NCI-H345 treated with DMSO at 0.1 percent for 48 hours (cell line): ENCODE measurements around the gene FGF18.

Experiments used
- DNase-seq: peaks from one replicate; lab custom pipeline; 2025; ENCODE audit not compliant: unreplicated experiment; lab: John Stamatoyannopoulos, UW

Gene FGF18

DNA sequence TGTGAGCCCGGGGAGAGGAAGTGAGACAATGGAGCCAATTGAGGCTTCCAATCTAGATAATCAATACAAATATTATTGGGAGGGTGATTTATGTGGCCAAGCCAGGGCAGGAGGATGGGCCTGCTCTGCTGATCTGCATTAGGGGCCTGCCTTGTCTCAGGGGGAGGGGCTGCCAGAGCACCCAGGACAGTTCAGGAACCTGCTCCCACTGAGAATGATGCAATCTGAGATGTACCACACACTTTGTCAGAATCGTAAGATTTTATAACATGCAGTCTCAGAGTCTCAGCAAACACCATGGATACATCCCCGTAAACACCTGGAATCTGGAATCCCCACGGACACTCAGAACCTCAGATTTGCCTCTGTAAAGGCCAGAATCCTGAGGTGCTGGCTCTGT is 19.3 kb downstream of the FGF18 start:
- DNase-seq, result no peak

DNA sequence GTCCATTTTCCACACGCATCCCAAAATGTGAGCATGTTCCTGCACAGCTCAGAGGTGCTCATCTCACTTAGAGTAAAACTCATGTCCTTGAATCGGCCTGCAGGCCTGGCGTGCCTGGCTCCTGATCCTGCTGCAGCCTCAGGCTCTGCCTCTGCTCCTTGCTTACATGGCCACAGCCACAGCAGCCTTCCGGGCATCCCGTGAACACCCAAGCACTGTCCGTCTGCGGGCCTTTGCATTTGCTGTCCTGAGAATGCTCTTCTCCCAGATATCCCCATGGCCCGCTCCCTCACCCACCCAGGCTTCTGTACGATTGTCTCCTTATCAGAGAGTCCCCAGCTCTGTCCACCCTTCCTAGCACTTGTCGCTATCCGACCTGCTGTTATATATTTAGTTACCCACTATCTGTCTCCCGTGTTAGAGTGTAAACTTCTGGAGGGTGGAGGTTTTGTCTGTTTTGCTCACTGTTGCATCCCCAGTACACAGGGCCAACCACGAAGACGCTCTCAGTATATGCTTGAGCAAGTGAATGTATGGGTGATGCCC is 21.9 kb downstream of the FGF18 start:
- no peak for DNase-seq

GRCh38 chr5:171442287-171443042 is 23.0 kb downstream of the FGF18 start:
- DNase-seq, result no peak

DNA sequence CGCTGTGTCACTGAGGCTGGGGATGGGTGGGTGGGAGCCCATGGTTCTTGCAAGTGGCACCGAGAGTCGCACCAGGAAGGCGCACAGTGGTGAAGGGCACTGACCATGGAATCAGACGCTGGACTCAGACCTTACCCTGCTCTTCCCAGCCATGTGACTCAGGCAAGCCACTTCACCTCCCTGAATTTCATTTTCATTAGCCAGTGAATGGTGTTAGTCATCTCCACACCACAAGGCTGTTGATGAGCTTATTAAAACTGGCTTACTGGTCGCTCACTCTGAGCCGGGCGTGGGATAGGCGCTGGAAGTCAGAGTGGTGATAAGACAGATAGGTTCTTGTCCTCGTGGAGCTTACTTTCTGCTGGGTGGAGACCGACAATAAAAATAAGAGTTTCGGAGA is 25.1 kb downstream of the FGF18 start:
- no peak for DNase-seq

DNA sequence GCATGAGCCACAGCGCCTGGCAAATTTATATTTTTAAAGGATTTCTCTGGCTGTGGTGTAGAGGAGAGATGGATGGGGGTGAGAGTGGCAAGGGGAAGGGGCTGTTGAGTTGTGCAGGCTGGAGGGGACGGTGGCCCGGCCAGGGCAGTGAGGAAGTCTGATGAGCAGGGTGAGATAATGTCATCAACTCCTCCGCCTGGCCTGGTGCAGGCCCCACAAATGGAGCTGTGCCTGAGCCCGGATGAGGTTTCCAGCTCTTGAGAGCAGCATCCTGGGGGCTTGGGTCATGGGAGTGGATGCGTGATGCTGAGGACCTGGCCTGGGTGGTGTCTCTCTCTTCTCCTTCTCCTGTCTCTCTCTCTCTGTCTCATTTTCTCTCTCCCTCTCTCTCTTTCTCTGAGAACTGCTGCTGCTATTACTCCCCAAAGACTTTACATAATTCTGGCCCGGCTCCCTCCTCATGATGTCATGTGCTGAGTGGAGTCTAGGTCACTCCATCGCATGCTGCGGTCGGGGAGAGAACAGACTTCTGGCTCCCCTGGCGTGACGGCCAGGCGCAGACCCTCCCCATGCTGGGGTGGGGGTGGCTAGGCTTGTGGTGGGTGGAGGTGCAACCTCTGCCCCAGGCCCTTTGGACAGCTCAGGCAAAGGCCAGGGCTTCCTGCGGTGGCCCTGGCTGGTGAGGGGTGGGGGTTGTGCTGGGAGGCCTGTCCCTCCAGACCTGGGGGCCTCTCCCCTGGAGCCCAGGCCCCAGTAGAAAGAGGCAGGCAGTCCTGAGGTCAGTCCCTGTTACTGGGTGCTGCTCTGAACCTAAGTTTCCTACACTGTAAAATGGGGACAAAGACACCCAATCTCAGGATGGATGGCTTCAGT is 26.4 kb downstream of the FGF18 start:
- DNase-seq, result no peak

DNA sequence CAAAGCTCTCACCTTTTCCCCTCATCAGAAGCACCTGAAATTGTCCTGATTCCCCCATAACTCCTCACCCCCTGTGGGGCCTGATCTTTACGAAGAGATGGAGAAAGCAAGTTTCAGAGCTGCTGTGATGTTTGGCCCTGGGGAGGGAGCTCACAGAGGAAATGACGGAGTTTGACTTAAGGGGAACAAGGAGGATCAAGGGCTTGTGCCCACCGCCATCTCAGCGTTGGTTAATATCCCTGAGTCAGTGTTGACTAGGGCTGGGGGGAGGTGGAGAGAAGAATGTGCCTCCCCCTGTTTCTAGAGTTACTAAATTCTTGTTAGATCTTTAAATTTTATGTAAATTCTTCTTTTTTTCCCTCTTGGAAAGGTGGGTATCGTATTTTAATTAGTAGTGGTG is 27.8 kb downstream of the FGF18 start:
- DNase-seq, result no peak

DNA sequence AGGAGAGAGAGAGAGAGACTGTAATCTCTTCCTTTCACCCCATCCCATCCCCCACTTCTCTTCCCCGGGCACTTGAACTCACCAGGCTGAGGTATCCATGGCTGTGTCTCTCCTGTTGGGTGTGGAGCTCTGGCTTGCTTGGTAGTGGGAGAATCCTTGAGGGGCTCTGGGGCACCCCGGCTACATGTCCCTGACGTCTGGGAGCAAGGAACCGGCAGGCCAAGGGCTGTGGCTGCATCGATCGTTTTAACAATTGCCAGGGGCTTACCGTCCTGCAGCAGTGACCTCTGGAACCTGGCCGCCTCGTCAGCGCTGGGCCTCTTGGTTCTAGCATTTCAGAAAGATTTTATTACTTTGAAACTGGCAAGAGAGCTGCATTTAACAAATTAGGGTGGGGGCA is 30.0 kb downstream of the FGF18 start:
- no peak for DNase-seq

GRCh38 chr5:171450423-171451331 is 31.2 kb downstream of the FGF18 start:
- DNase-seq, result no peak

DNA sequence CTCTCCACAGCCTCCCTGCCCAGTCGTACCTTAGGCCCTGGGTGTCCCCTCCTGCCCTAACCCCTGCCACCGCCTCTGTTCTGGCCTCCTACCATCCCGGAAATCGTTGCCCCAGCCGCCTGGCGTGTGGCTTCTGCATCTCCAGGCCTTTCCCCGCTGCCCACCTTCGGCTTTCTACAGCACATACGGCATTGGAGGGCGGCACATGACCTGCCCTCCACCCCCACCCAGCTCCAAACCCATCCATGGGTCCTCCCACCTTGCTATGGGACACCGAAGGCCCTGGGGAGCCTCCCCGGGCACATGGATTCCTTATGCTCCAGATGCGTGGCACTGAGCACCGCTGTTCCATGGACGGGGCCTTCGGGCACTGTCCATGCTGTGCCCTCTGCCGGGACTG is 32.0 kb downstream of the FGF18 start:
- no peak for DNase-seq

- DNase-seq, result no peak
Measured at GRCh38 chr5:171453056-171453725, 33.7 kb downstream of the FGF18 start.

- DNase-seq, result no peak
Measured at GRCh38 chr5:171453988-171454387, 34.5 kb downstream of the FGF18 start.

DNA sequence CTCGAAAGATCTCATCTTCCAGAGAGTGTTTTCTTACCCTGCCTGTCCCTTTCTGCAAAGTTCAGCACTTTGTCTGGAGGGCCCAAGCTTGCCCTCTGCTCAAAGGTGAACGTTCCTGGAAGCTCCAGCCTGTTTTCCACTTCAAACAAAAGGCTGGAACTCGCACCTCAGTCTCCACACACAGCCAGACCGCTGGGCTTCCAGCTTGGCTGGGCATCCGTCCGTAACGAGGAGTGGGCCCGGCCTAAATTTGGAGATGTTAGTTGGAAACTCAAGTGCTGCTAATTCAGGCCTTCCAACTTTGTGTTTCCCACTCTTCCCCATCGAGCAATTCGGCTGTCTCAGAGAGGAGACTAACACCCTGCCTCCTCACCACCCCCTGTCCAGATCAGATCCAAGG is 35.1 kb downstream of the FGF18 start:
- DNase-seq, result no peak

DNA sequence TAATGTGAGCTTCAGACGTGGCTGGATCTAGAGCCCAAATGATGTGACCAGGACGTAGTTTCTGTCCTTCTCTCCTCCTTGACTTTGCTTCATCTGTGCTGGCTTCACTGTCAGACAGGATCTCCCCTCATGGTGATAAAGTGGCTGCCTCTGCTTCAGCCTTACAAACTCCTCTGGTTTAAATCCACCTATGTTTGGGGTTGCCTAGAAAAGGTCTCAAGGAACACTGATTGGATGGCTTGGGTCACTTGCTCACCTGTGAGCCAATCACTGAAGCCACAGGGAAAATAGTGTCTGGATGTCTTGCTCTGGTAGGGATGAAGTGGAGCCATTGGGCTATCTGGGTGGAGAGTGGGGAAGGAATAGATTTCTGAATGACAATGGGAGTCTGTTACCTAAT is 36.1 kb downstream of the FGF18 start:
- no peak for DNase-seq

DNA sequence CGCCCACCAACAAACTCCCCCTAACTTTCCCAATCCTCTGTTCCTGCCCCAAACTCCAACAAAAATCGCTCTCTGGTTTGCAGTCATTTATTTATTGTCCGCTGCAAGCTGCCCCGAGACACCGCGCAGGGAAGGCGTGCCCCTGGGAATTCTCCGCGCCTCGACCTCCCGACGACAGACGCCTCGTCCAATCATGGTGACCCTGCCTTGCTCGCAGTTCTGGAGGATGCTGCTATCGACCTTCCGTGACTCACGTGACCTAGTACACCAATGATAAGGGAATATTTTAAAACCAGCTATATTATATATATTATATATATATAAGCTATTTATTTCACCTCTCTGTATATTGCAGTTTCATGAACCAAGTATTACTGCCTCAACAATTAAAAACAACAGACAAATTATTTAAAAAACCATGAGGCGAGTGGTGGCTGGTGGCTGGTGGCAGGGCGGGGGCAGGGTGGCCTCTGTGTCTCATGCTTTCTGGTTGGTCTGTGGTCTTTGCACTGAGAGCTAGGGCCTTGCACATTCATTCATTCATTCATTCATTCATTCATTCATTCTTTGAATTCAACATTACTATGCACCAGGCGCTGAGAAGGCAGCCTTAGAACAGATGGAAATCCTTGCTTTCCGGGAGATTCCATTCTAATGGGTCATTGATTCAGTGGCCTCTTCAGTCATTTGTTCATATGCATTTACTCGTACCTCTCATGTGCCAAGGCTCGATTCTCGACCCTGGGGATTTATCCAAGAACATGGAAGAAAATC is 37.9 kb downstream of the FGF18 start:
- no peak for DNase-seq

DNA sequence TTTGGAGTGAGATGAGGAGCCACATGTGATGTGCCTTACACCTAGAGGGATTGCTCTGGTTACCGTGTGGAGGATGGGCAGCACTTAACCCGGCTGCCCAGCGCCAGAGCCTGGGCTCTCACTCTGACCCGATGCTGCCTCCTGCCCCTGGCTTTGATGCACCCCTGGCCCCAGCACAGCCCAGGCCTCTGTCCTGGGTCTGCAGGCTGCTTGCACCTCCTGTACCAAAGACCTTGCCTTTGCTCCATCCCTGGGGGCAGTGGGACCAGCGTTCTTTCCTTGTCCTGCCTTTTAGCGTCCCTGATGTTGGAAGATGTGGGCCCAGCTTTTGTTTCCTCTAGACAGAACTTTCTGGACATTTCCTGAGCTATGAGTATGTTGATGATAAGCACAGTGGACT is 40.4 kb downstream of the FGF18 start:
- DNase-seq, result no peak

DNA sequence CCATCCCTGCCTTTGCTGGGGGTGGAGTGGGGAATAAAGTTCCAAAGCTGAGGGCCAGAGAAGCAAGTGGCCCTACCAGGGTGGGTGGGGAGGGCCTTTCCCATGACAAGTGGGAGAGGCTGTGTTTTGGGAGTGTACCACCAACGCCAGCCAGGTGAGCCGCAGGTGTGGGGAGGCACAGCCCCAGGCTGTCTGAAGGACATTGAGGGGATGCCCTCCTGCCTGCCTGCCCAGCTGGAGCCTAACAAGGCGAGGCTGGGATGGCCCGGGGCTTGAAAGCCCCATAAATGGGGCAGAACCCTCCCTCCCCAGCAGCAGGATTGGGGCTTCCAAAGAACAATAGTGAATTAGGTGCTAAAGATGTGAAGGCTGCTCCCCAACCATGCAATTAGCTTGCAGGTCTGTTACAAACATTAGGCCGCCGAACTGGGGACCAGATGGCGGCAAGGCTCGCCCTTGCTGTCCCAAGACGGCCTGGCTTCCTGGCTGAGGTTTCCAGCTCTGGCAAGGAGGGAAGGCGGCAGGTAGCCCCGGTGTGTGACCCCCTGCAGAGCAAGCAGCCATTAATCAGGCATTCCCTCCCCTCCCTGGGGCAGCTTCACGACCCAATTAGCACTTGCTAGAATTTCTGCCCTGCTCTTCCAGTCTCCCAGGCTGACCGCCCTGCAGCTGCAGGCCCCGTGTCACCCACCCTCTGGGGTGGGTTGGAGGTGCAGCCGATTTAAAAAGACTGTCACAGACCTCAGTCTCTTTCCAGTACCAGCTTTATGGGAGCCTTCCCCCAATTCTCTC is 42.9 kb downstream of the FGF18 start:
- no peak for DNase-seq

DNA sequence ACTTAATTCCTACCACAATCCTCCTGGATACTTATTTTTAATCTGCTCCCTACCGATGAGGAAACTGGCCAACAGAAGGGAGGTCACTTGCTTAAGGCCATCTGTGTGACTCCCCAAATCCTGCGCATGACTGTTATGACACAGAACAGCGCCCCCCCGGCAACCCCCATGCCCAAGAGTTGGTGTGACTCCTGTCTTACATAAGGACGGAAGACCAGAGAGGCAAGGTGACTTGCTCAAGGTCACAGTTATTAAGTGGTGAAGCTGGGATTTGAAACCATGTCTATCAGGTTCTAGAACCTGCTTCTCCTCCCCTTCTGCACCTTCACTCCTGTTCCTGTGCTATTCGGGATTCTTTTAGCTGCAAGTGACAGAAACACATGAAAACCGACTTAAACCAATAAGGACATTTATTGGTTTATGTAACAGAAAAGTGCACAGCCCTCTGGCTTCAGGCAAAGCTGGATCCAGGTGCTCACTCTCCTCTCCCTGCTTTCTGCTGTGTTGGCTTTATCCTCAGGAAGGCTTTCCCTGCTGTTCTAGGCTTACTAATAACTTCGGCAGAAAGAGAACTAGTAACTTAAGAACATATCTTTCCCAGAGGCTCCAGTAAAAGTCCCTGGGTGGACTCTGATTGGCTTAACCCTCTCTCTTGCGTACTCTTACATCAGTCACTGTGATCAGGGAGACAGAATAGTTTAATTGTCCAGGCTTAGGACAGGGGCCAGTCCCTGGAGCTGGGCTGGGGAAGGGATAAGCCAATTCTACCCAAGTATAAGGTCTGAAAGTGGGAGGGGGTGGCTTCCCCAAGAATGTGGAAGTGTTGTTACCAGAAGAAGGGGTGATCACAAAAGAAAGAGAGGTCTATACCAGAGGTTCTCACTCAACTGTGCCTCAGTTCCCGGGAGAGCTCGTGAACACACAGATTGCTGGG is 43.7 kb downstream of the FGF18 start:
- DNase-seq, result no peak

- no peak for DNase-seq
Measured at GRCh38 chr5:171463862-171464229, 44.4 kb downstream of the FGF18 start.
